A204.1 (cell line): ENCODE data around the gene UBTD2.
"Not testable (repeated sequence)": the region's sequence is repeated elsewhere in the genome, so short reads cannot be mapped to it uniquely, and the experiment has no call there.

ENCODE experiments used
- FAIRE-seq: peaks from 2 replicates; lab custom pipeline; 2012; peaks lifted over from hg19 to GRCh38; lab: Jason Lieb, UNC

The UBTD2 gene

GRCh38 chr5:172283020-172283861 is at the start of gene UBTD2:
Gene UBTD2, minus strand, starts transcription at chr5:172283764. Its CDS starts 99 bp downstream, at chr5:172283665.
- no peak for FAIRE-seq

GRCh38 chr5:172326901-172327300 is 43.3 kb upstream of the UBTD2 start:
- FAIRE-seq, result not testable (repeated sequence)

- no peak for FAIRE-seq
Observed at GRCh38 chr5:172325452-172325851, 41.9 kb upstream of the UBTD2 start.

GRCh38 chr5:172322028-172322965 is 38.7 kb upstream of the UBTD2 start:
- FAIRE-seq, result no peak

GRCh38 chr5:172321593-172321992 is 38.0 kb upstream of the UBTD2 start:
- FAIRE-seq, result no peak

- FAIRE-seq, result no peak
Observed at GRCh38 chr5:172319708-172320441, 36.3 kb upstream of the UBTD2 start.

- FAIRE-seq, result no peak
Observed at GRCh38 chr5:172315587-172316493, 32.3 kb upstream of the UBTD2 start.

GRCh38 chr5:172313915-172314314 is 30.4 kb upstream of the UBTD2 start:
- no peak for FAIRE-seq

GRCh38 chr5:172312286-172312685 is 28.7 kb upstream of the UBTD2 start:
- no peak for FAIRE-seq

- no peak for FAIRE-seq
Observed at GRCh38 chr5:172311605-172312004, 28.0 kb upstream of the UBTD2 start.

- no peak for FAIRE-seq
Observed at GRCh38 chr5:172311026-172311425, 27.5 kb upstream of the UBTD2 start.

GRCh38 chr5:172305380-172305779 is 21.8 kb upstream of the UBTD2 start:
- no peak for FAIRE-seq

- FAIRE-seq, result no peak
Observed at GRCh38 chr5:172303572-172304335, 20.2 kb upstream of the UBTD2 start.

GRCh38 chr5:172303162-172303561 is 19.6 kb upstream of the UBTD2 start:
- FAIRE-seq, result no peak

GRCh38 chr5:172302047-172302710 is 18.6 kb upstream of the UBTD2 start:
- no peak for FAIRE-seq

GRCh38 chr5:172299916-172300439 is 16.4 kb upstream of the UBTD2 start:
- FAIRE-seq, result no peak

- FAIRE-seq, result no peak
Observed at GRCh38 chr5:172294831-172295230, 11.3 kb upstream of the UBTD2 start.

GRCh38 chr5:172293745-172294342 is 10.3 kb upstream of the UBTD2 start:
- FAIRE-seq, result no peak

GRCh38 chr5:172293054-172293744 is 9.6 kb upstream of the UBTD2 start:
- no peak for FAIRE-seq
